RWPE2 (cell line): ENCODE data around the gene ADAM19.
A peak's percentile ranks its signal among the peaks of the same experiment; 100 is the strongest.

Source experiments
- ATAC-seq: fragments of 200-7000 bp; cut with Tn5 transposase; 3 replicates; pipeline ENCODE4 v1.9.1; 2021; ENCODE audit warnings: low read depth
- DNase-seq: peaks from one replicate; pipeline ENCODE4 v3.0.0-alpha.2; 2020; ENCODE audit warnings: low spot score
- H3K27ac ChIP-seq: fragments of 450-650 bp; 2 replicates; pipeline ENCODE4 v1.5.1; 2017; ENCODE audit warnings: mild to moderate bottlenecking; ENCODE audit not compliant: poor library complexity, severe bottlenecking
- H3K27me3 ChIP-seq: fragments of 250-450 bp; sonication (Bioruptor Pico); 2 replicates; pipeline ENCODE4 v1.5.1; 2021; ENCODE audit warnings: mild to moderate bottlenecking, moderate library complexity; ENCODE audit not compliant: insufficient read depth, poor library complexity, severe bottlenecking
- H3K36me3 ChIP-seq: fragments of 250-450 bp; sonication (Bioruptor Pico); 2 replicates; pipeline ENCODE4 v1.5.1; 2020; ENCODE audit warnings: low read depth, mild to moderate bottlenecking, moderate library complexity
- H3K4me1 ChIP-seq: fragments of 250-450 bp; sonication (Bioruptor Pico); 2 replicates; pipeline ENCODE4 v1.5.1; 2021; ENCODE audit warnings: mild to moderate bottlenecking, moderate library complexity; ENCODE audit not compliant: insufficient read depth, poor library complexity, severe bottlenecking
- H3K4me3 ChIP-seq: fragments of 250-450 bp; sonication (Bioruptor Pico); 2 replicates; pipeline ENCODE4 v1.5.1; 2021; ENCODE audit warnings: mild to moderate bottlenecking, moderate library complexity; ENCODE audit not compliant: severe bottlenecking
- H3K9me3 ChIP-seq: fragments of 250-450 bp; sonication (Bioruptor Pico); 2 replicates; pipeline ENCODE4 v1.5.1; 2021; ENCODE audit warnings: mild to moderate bottlenecking, moderate library complexity; ENCODE audit not compliant: severe bottlenecking
- TF ChIP-seq, protein P1 (sequence below): fragments of 450-650 bp; IDR thresholded peaks from one replicate; pipeline ENCODE4 v1.5.1; 2017; ENCODE audit warnings: mild to moderate bottlenecking, moderate library complexity; ENCODE audit not compliant: poor library complexity, severe bottlenecking

The ADAM19 gene

DNA sequence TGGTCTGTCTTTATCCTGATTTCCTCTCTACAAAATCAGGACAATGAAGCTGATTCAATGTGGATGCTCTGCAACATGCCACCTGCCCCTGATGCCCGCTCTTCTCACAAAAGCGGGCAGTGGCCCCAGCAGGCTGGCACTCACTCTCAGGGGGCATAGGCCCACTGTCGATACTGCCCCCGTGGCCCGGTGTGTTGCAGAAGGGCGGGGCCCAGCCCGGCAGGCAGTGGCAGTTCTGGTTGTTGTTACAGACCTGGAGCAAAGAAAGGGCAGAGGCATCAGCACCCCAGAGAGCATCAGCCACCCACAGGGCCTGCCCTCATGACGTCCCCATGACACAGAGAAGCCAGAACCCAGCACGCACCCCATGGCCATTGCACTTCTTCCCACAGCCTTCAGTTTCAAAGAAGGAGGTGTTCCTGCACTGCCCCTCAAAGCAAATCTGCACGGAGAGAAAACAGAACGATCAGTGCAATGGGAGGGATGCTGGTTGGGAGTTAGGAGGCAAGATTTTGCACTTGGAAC is 84.0 kb downstream of the ADAM19 start:
- DNase-seq (peak; percentile 46), ATAC-seq (no peak)
- H3K27me3 ChIP-seq, result no peaks in the 10 kb centered on the region
- H3K9me3 ChIP-seq, result no peaks in the 10 kb centered on the region
- H3K27ac ChIP-seq, result no peak overlapping the region
- peaks cover 7% of the 10 kb centered on the region; the same call in 1 of the 2 replicates for H3K36me3 ChIP-seq
- TF ChIP-seq, protein P1, sequence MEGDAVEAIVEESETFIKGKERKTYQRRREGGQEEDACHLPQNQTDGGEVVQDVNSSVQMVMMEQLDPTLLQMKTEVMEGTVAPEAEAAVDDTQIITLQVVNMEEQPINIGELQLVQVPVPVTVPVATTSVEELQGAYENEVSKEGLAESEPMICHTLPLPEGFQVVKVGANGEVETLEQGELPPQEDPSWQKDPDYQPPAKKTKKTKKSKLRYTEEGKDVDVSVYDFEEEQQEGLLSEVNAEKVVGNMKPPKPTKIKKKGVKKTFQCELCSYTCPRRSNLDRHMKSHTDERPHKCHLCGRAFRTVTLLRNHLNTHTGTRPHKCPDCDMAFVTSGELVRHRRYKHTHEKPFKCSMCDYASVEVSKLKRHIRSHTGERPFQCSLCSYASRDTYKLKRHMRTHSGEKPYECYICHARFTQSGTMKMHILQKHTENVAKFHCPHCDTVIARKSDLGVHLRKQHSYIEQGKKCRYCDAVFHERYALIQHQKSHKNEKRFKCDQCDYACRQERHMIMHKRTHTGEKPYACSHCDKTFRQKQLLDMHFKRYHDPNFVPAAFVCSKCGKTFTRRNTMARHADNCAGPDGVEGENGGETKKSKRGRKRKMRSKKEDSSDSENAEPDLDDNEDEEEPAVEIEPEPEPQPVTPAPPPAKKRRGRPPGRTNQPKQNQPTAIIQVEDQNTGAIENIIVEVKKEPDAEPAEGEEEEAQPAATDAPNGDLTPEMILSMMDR, result no peak
- H3K4me1 ChIP-seq, result no peaks in the 10 kb centered on the region
- H3K4me3 ChIP-seq, result no peak overlapping the region

DNA sequence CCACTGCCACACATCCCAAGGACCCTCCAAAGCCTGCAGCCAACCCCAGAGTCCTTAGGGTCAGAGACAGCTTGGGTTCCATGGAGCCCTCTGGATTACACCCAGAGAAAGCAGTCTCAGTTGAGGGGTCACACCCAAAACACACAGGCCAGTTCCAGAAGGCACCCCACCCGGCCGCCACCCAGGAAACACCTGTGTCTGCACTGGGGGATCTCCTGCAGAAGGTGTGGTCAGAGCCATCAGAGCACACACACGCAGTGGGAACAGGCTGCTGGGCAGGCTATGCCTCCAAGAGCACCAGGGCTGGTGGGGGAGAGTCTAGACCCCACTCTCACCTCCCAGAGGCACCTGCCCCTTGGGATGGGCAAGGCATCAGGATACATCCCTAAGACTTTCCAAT is 88.2 kb downstream of the ADAM19 start:
- no peak overlapping the region for H3K4me3 ChIP-seq
- ATAC-seq (no peak), DNase-seq (peak; percentile 43)
- no peaks in the 10 kb centered on the region for H3K4me1 ChIP-seq
- TF ChIP-seq, protein P1, result no peak
- H3K27me3 ChIP-seq, result no peaks in the 10 kb centered on the region
- H3K36me3 ChIP-seq, result peaks cover 7% of the 10 kb centered on the region
- no peak overlapping the region for H3K27ac ChIP-seq
- H3K9me3 ChIP-seq, result no peaks in the 10 kb centered on the region

DNA sequence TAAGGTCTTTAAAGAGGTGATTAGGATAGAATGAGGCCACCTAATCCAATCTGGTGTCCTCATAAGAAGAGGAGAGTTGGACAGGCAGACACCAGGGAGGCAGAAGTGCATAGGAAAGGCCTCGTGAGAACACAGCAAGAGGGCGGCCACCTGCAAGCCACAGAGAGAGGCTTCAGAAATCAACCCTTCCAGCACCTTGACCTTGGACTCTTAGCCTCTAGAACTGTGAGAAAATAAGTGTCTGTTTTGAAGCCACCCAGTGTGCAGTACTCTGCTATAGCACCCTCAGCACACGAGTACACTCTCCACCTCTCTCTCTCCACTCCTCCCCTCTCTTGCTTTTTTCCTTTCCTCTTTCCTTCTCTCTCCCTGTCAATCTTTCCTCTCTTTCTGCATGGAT is 88.7 kb downstream of the ADAM19 start:
- no peak for ATAC-seq
- no peaks in the 10 kb centered on the region for H3K9me3 ChIP-seq
- no peaks in the 10 kb centered on the region for H3K4me1 ChIP-seq
- no peaks in the 10 kb centered on the region for H3K27me3 ChIP-seq
- H3K27ac ChIP-seq, result no peak overlapping the region
- no peak overlapping the region for H3K4me3 ChIP-seq
- TF ChIP-seq, protein P1, result no peak
- peaks cover 7% of the 10 kb centered on the region for H3K36me3 ChIP-seq
- no peak for DNase-seq

DNA sequence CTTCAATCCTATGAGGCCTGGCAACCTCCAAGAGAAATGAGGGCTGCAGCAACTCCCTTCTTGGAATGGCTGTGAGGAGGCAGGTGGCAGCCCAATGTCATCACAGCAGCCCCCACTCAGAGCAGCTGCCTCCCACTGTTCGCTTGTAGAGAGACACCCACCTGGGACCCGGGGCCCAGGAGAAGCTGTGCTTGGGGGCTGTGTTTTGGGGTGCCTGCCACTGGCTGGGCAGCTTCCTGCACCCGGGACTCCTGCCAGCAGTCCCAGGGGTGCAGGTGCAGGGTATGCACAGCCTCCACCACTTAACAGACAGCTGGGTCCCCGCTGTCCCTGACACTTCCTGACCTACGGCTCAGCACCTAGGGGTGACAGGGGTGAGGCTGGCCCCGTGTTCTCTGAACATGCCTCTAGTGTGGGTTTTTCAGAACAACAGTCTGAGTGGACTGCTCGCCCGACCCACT is 89.3 kb downstream of the ADAM19 start:
- peaks cover 7% of the 10 kb centered on the region for H3K36me3 ChIP-seq
- no peaks in the 10 kb centered on the region for H3K27me3 ChIP-seq
- H3K9me3 ChIP-seq, result no peaks in the 10 kb centered on the region
- H3K4me3 ChIP-seq, result no peak overlapping the region
- ATAC-seq (no peak), DNase-seq (peak; percentile 29)
- no peak overlapping the region for H3K27ac ChIP-seq
- H3K4me1 ChIP-seq, result no peaks in the 10 kb centered on the region
- TF ChIP-seq, protein P1, result no peak

DNA sequence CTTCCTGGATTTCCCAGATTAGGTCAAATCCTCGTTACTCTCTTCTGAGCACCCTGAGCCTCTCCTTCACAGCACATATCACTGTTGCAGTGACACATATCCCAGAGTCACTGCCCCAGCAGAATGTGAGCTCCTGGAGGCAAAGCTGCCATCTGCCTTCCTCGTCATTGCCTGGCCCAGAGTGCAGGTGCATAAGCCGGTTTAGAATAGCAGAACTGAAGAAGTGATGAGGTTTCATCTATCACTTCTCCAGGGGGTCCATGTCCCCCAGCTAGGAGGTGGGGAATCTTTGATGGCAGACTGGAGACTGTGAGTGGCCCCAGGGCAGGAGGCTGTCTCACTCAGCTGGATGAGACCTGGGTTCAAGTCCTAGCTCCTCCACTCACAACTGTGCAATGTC is 89.8 kb downstream of the ADAM19 start:
- Histone ChIP-seq H3K27me3 (no peaks in the 10 kb centered on the region), H3K27ac (no peak overlapping the region), H3K9me3 (no peaks in the 10 kb centered on the region), H3K36me3 (peaks cover 7% of the 10 kb centered on the region), H3K4me1 (no peaks in the 10 kb centered on the region), H3K4me3 (no peak overlapping the region)
- no peak for DNase-seq
- TF ChIP-seq, protein P1, result no peak
- no peak for ATAC-seq
